GM12873 (cell line): Measurements from ENCODE around the gene POU2AF1.

ENCODE experiments used
- CTCF ChIP-seq: IDR thresholded peaks from 2 replicates; pipeline ENCODE4 v1.5.1; 2012; ENCODE audit warnings: low read depth, mild to moderate bottlenecking, moderate library complexity, low read length, control low read depth; ENCODE audit not compliant: insufficient read depth; ENCODE audit errors: missing control alignments

The POU2AF1 gene

DNA sequence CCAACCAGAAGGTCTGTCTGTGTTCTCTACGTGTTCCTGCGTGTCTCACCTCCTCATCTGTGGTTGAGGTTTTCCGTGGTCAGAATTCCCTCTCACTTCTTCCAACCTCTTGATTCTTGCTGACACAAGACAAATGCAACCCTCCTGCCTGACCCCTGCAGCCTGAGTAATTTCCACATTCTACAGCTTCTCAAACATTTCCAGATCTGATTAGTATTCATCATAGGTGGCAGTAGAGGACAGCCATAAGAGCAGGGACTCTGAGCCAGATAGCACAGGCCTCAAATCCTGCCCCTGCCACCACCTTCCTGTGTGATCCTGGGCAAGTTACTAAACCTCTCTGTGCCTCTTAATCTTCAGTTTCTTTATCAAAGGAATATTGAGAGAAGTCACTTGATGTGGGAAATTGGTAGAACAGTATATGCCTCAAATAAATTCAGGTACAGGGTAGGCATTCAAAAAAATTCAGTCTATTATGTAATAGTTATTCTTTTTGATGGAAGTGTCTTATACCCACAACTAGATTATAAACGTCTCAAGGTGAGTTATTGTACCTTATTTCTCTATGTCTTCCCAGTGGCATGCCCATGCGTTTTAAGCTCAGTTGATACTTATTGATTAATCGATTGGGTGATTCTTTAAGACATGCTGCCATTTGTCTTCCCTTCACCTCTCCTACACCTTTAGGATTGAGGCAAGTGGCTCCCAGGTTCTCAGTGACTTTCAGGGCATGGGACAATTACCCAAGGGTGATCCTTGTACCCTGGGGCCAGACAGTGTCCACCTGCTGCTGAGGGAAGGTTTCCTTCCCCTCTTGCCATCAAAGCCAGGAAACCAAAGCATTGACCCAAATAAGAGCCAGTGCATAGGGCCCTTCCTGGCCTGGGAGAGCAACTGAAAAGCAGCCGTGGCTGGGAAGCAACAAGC is 19.6 kb downstream of the POU2AF1 start:
- TF ChIP-seq CTCF, result peak; percentile 33

DNA sequence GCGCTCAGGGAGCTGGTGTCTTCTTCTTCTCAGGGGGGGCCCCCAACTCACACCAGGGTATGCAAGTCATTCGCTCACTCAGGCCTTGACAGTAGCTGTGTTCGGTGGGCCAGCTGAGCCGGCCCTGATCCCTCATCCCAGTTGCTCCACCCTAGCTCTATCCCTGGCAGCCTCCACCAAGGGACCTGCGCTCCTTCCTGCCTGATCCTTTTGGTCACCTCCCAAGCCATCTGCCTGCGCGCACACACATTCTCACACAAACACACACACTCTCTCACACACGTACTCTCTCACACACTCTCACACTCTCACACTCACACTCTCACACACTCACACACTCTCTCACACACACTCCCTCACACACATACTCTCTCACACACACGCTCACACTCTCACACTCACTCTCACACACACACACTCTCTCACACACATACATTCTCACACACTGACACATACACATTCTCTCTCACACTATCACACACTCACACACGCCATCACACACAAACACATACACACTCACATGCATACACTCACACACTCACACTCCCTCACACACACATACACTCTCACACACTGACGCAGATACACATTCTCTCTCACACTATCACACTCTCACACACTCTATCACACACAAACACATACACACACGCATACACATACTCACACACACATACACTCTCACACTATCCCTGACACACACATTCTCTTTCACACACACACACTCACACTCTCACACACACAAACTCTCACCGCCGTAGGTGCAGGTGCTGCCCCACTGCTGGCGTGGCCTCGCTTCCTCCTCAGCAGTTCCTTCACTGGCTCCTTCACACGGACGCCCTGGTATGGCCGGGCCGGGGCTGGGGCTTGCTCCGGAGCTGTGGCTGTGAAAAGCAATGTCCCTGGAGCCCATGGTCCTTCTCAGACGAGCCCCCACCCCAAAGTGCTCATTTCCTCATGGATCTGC is 20.8 kb downstream of the POU2AF1 start:
- TF ChIP-seq CTCF, result no peak

DNA sequence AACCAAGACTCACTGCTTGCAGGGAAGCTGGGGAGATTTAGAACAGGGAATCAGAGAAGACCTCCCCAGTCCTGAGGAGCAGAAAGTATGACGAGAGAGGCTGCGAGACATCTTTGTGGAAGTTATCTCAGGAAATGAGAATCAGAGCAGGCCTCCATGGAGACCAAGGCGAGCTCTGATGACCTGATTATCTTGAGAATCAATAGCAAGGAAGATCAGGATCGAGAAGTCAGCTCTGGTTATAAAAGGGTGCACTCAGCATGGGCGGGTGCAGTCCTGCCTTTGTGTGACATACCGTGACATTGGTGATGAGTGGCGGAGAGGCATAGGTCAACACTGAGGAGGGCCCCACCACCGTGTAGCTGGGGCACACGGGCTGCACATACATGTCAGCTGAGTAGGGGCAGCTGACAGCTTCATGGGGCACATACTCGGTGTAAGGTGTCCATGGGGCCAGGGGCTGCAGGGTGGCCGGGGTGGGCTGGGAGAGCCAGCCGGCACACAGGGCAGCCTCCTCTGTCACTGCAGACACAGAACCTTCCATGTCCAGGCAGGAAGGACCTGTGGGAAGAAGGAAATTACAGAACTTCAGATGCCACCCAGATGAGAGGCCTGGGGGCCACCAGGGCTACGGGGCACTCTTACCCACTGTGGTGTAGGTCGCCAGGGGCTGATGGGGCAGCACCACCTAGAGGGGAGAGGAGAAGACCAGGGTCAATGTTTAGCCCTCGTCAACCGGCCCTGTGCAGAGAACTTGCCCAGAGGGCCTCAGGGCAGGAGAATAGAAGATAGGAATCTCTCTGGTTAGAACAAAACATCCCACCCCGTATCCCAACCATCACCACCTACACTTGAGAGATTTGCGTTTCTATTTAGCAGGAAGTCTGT is 21.7 kb downstream of the POU2AF1 start:
- TF ChIP-seq CTCF, result no peak

- no peak for TF ChIP-seq CTCF
These were observed 22.4 kb downstream of the POU2AF1 start for GRCh38 chr11:111356660-111357048.

GRCh38 chr11:111355956-111356659 is 23.0 kb downstream of the POU2AF1 start:
- TF ChIP-seq CTCF, result no peak

- no peak for TF ChIP-seq CTCF
These were observed 24.0 kb downstream of the POU2AF1 start for GRCh38 chr11:111355101-111355500.
